Endothelial cell of umbilical vein (primary cell): ENCODE data around the gene OLFML2A. TPM values are rescaled to one million over a fixed set of nuclear protein-coding genes. Genes with fewer than 3 reads are reported as not detected.
"Not testable (repeated sequence)": the region's sequence is repeated elsewhere in the genome, so short reads cannot be mapped to it uniquely, and the experiment has no call there.

Experiments
- BruUV-seq: library from RNA; stranded (reverse); fragments of 400-500 nt; replicated peaks from 2 replicates; lab custom pipeline; 2021; lab: Mats Ljungman, UMichigan
- CTCF ChIA-PET: fragments of 300-600, 350-600 bp; sonication (Branson Sonifier 250); formaldehyde crosslinking; loops from one replicate; lab custom pipeline; 2021; ENCODE audit warnings: antibody characterized with exemption, inconsistent platforms; lab: Charles Lee
- POLR2A ChIA-PET: fragments of 300-600, 350-600 bp; sonication (Branson Sonifier 250); formaldehyde crosslinking; loops from one replicate; lab custom pipeline; 2021; ENCODE audit warnings: antibody characterized with exemption, inconsistent platforms; lab: Charles Lee
- DNase-seq: peaks from one replicate; pipeline ENCODE4 v3.0.0-alpha.2; 2011; ENCODE audit warnings: low read depth, low spot score
- FAIRE-seq: peaks from 2 replicates; lab custom pipeline; 2011; peaks lifted over from hg19 to GRCh38; lab: Jason Lieb, UNC
- H2AFZ ChIP-seq: 2 replicates; pipeline ENCODE4 v1.6.0; 2012; ENCODE audit warnings: low read depth, low read length, control low read depth, inconsistent platforms
- H3K27ac ChIP-seq: 2 replicates; pipeline ENCODE4 v1.5.1; 2011; ENCODE audit warnings: low read depth, mild to moderate bottlenecking, control low read depth, low read length, moderate library complexity; ENCODE audit not compliant: insufficient read depth
- H3K27me3 ChIP-seq, 2 experiments: 2 replicates each; pipeline versions ENCODE4 v1.6.0 to v1.6.1; 2011; ENCODE audit warnings: low read length in 2 of 2, mixed read lengths in 1 of 2; ENCODE audit not compliant: control insufficient read depth in 2 of 2, insufficient read depth in 2 of 2
- H3K36me3 ChIP-seq, 2 experiments: 2 replicates in 1 of 2; 3 replicates in 1 of 2; pipeline ENCODE4 v1.5.1; 2011; ENCODE audit warnings: low read length in 2 of 2, mild to moderate bottlenecking in 1 of 2, moderate library complexity in 1 of 2; ENCODE audit not compliant: control insufficient read depth in 2 of 2, insufficient read depth in 2 of 2; ENCODE audit errors: extremely low read depth in 1 of 2
- H3K4me1 ChIP-seq: 3 replicates; pipeline ENCODE4 v1.5.1; 2011; ENCODE audit warnings: mild to moderate bottlenecking, low read length; ENCODE audit not compliant: control insufficient read depth, insufficient read depth; ENCODE audit errors: extremely low read depth
- H3K4me2 ChIP-seq: 2 replicates; pipeline ENCODE4 v1.6.1; 2011; ENCODE audit warnings: low read length, control low read depth, mixed read lengths; ENCODE audit not compliant: insufficient read depth
- H3K4me3 ChIP-seq, 3 experiments: fragments of 200-600 bp in 1 of 3; sonication (generic), shearing (Covaris generic) in 1 of 3; replicated peaks in 1 of 3; 2 replicates each; pipeline ENCODE4 v1.5.1; 2011 to 2016; ENCODE audit warnings: control low read depth in 3 of 3, low read length in 3 of 3, mild to moderate bottlenecking in 2 of 3, inconsistent platforms in 1 of 3, low read depth in 1 of 3, moderate library complexity in 1 of 3; ENCODE audit not compliant: insufficient read depth in 1 of 3
- H3K79me2 ChIP-seq: 2 replicates; pipeline ENCODE4 v1.6.0; 2012; ENCODE audit warnings: low read length, inconsistent platforms; ENCODE audit not compliant: control insufficient read depth, insufficient read depth
- H3K9ac ChIP-seq: replicated peaks from 2 replicates; pipeline ENCODE3; 2011; ENCODE audit warnings: low read length, control low read depth; ENCODE audit not compliant: insufficient read depth; ENCODE audit errors: extremely low read depth
- H3K9me1 ChIP-seq: replicated peaks from 3 replicates; pipeline ENCODE4 v1.6.0; 2011; ENCODE audit warnings: mild to moderate bottlenecking, low read length; ENCODE audit not compliant: control insufficient read depth, insufficient read depth; ENCODE audit errors: extremely low read depth
- H3K9me3 ChIP-seq: replicated peaks from 2 replicates; pipeline ENCODE4 v1.5.1; 2012; ENCODE audit warnings: low read length, inconsistent platforms; ENCODE audit not compliant: control insufficient read depth, insufficient read depth
- H4K20me1 ChIP-seq: replicated peaks from 2 replicates; pipeline ENCODE3; 2011; ENCODE audit warnings: mild to moderate bottlenecking, low read length; ENCODE audit not compliant: control insufficient read depth, insufficient read depth; ENCODE audit errors: extremely low read depth
- CTCF ChIP-seq, 2 donors: IDR thresholded peaks; 1 replicate in 1 of 2; 2 replicates in 1 of 2; pipeline ENCODE4 v1.5.1; 2011; ENCODE audit warnings: low read length in 2 of 2, mild to moderate bottlenecking in 2 of 2, moderate library complexity in 2 of 2, control low read depth in 1 of 2, inconsistent platforms in 1 of 2, low read depth in 1 of 2; ENCODE audit not compliant: insufficient read depth in 1 of 2; ENCODE audit errors: extremely low read depth in 1 of 2
- FOS ChIP-seq: IDR thresholded peaks from 2 replicates; pipeline ENCODE4 v1.6.1; 2011; ENCODE audit warnings: mild to moderate bottlenecking, low read length, moderate library complexity, borderline replicate concordance; ENCODE audit not compliant: insufficient read depth
- JUN ChIP-seq: IDR thresholded peaks from 2 replicates; pipeline ENCODE4 v1.6.1; 2011; ENCODE audit warnings: borderline replicate concordance, low read depth; ENCODE audit not compliant: insufficient read length, insufficient read depth
- POLR2A ChIP-seq: IDR thresholded peaks from 2 replicates; pipeline ENCODE4 v1.6.1; 2012; ENCODE audit warnings: low read depth, mild to moderate bottlenecking, control low read depth, low read length
- dilution Hi-C: fragments of 300-500 bp; cut with MboI; formaldehyde crosslinking; loops from one replicate; pipeline ENCODE4 v1.15.0; 2019; ENCODE audit warnings: low sequenced_read_pairs; ENCODE audit not compliant: extremely low pct_ligation_motif_present
- intact Hi-C: fragments of 100-400 bp; cut with micrococcal nuclease; formaldehyde crosslinking; loops from one replicate; pipeline ENCODE4 v1.10.0; 2022
- polyA plus RNA-seq, 4 experiments: library from polyadenylated mRNA; depleted of rRNA in 3 of 4; stranded (reverse) in 3 of 4; unstranded in 1 of 4; fragments of >200 nt; gene quantifications; 2 replicates each; pipeline versions ENCODE4 v1.2.1 to v1.2.3, GENCODE V29; 2011 to 2012; ENCODE audit warnings: missing spikeins in 1 of 4
- total RNA-seq: library from RNA; stranded (reverse); gene quantifications from 2 replicates; pipeline ENCODE4 v1.2.3, GENCODE V29; 2021

Gene OLFML2A
- total and polyA plus RNA-seq, 2 donors (not counting 3 experiments of a cell fraction or from before 2014, with no cell fraction given) = 0.92 to 1.1 TPM

DNA sequence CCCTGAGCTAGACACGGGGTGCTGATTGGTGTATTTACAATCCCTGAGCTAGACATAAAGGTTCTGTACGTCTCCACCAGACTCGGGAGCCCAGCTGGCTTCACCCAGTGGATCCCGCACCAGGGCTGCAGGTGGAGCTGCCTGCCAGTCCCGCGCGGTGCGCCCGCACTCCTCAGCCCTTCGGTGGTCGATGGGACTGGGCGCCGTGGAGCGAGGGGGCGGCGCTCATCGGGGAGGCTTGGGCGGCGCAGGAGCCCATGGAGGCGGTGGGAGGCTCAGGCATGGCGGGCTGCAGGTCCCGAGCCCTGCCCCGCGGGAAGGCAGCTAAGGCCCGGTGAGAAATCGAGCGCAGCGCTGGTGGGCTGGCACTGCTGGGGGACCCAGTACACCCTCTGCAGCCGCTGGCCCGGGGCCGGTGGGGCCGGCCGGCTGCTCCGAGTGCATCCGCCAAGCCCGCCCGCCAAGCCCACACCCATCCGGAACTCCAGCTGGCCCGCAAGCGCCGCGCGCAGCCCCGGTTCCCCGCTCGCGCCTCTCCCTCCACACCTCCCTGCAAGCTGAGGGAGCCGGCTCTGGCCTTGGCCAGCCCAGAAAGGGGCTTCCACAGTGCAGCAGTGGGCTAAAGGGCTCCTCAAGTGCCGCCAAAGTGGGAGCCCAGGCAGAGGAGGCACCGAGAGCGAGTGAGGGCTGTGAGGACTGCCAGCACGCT, 61.8 kb downstream of the OLFML2A start:
- H3K9me1 ChIP-seq, H3K4me2 ChIP-seq, H2AFZ ChIP-seq, BruUV-seq, H3K79me2 ChIP-seq, H4K20me1 ChIP-seq, DNase-seq, H3K27ac ChIP-seq, H3K4me3 ChIP-seq, H3K36me3 ChIP-seq, H3K9ac ChIP-seq, H3K9me3 ChIP-seq, dilution Hi-C loops, H3K4me1 ChIP-seq, FAIRE-seq, H3K27me3 ChIP-seq, POLR2A ChIA-PET, intact Hi-C loops: not testable (repeated sequence)
- CTCF ChIA-PET = interaction anchor here (0.9 to 11.5 kb wide), 6 partner anchors 10 to 222 kb away, joined by 3 to 173 read pairs (median 4); partner anchors contain the start of genes NR6A1, OLFML2A and WDR38

DNA sequence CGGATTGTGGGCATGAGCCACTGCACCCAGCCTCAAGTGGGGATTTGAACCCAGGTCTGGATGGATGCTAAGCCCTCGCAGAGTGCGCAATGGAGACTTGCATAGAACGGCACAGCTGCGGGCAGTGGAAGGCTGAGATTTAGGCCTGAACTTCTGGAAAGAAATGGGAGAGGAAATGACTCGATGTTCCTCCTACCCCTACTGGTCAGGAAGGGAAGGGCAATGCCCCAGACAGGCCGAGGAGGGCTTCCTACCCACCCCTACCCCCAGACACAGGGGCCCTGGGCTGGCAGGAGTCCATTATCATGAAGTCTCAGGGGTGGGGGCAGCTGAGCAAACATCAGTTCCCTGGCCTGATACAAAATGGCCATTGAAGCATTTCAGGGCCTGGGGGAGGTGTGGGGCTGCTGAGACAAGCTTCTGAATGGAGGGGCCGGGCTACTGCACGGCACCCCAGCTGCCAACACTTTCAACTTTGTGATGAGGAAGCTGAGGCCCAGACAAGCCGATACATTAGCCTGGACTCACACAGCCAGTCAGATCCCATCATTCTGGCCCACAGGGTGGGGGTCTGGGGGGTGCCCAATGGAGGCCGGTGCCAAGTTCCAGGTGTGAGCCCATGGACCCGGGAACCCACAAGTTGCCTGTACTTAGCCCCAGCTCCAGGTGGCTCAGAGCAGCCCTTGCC, 62.8 kb downstream of the OLFML2A start:
- Histone ChIP-seq H3K79me2 (no peaks in the 10 kb centered on the region), H3K9ac (no peak overlapping the region), H3K9me1 (no peaks in the 10 kb centered on the region), H3K27ac (no peak overlapping the region), H3K4me1 (peaks cover 6% of the 10 kb centered on the region), H3K9me3 (no peaks in the 10 kb centered on the region), H4K20me1 (no peaks in the 10 kb centered on the region), H3K4me3 (no peak overlapping the region), H3K27me3 (no peaks in the 10 kb centered on the region), H2AFZ (peak overlapping the region; percentile 67), H3K36me3 (no peaks in the 10 kb centered on the region), H3K4me2 (no peak overlapping the region)
- ChIA-PET CTCF (interaction anchor here (0.7 to 11.5 kb wide), 19 partner anchors 9 to 302 kb away, joined by 3 to 173 read pairs (median 5); partner anchors contain the start of genes ARPC5L, NR6A1, OLFML2A and RPL35), POLR2A (no interaction called here)
- FAIRE-seq = peak; percentile 12
- BruUV-seq = no TSS peak
- intact Hi-C loops = no loop called here
- peak; percentile 62 for DNase-seq
- TF ChIP-seq CTCF (IDR thresholded peaks at IDR 0.05; ENCODE audit: extremely low read depth in 1 of 2, insufficient read depth in 1 of 2, low read depth in 1 of 2, low read length in 2 of 2) (peak; percentile 41 to 73), FOS (no peak), POLR2A (no peak), JUN (no peak)
- dilution Hi-C loops = no loop called here
